GM19351 (cell line): ENCODE data around the gene BPIFB3.
"Not testable (repeated sequence)": the region's sequence is repeated elsewhere in the genome, so short reads cannot be mapped to it uniquely, and the experiment has no call there.

Experiments used
- ATAC-seq: cut with Tn5 transposase; IDR thresholded peaks from one replicate; pipeline ENCODE4 v1.9.1; 2021; ENCODE audit warnings: mild to moderate bottlenecking, moderate library complexity; ENCODE audit not compliant: unreplicated experiment

Gene BPIFB3

DNA sequence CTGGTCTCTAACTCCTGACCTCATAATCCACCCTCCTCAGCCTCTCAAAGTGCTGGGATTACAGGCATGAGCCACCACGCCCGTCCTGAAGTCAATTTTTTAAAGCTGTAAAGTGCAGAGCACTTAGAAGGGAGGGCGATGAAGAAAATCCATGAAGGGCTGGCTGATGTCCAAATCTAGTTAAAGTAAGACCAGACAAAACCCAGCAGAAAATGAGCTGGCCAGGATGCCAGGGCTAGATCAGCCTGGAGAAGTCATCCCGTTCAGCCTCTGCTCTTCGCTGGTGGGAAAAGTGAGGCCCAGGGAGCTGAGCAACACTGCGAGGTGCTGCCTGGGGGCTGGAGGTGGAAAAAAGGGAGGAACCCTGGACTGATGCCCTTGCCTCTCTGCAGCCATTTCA, 28.8 kb downstream of the BPIFB3 start:
- ATAC-seq: no peak

DNA sequence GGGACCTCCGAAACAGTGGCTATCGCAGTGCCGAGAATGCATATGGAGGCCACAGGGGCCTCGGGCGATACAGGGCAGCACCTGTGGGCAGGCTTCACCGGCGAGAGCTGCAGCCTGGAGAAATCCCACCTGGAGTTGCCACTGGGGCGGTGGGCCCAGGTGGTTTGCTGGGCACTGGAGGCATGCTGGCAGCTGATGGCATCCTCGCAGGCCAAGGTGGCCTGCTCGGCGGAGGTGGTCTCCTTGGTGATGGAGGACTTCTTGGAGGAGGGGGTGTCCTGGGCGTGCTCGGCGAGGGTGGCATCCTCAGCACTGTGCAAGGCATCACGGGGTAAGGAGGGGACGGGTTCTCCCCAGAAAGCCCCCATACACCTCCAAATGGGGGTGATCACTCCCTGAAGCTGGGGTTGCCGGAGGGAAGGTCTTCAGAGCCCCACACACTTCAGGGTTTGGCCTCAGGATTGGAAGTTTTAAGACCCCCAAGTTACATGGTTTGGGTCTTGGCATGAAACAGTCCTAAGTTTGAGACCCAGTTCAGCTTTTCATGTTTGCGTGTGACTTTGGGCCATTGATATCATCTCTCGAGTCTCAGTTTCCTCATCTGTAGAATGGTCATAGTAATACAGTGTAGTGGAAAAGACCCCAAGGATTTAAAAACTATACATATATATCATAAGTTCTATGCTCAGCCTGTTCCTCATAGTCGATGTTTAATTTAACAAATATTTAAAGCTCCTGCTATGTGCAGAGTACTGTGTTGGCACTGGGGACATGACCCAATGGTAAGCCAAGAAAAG, 30.0 kb downstream of the BPIFB3 start:
- ATAC-seq: no peak

DNA sequence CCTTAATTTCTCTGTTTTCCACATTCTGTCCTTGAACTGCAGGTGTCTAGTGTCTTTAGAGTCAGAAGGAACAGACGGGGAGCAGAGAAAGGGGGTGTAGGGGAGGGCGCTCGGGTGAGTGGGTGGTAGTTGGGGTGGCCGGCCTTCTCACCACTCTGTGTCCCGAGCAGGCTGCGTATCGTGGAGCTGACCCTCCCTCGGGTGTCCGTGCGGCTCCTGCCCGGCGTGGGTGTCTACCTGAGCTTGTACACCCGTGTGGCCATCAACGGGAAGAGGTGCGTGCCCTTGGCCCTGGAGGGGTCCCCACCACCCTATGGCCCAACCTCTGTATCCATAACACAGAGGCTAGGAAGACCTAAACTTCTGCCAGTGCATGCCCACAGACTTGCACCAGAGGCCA, 31.0 kb downstream of the BPIFB3 start:
- no peak for ATAC-seq

DNA sequence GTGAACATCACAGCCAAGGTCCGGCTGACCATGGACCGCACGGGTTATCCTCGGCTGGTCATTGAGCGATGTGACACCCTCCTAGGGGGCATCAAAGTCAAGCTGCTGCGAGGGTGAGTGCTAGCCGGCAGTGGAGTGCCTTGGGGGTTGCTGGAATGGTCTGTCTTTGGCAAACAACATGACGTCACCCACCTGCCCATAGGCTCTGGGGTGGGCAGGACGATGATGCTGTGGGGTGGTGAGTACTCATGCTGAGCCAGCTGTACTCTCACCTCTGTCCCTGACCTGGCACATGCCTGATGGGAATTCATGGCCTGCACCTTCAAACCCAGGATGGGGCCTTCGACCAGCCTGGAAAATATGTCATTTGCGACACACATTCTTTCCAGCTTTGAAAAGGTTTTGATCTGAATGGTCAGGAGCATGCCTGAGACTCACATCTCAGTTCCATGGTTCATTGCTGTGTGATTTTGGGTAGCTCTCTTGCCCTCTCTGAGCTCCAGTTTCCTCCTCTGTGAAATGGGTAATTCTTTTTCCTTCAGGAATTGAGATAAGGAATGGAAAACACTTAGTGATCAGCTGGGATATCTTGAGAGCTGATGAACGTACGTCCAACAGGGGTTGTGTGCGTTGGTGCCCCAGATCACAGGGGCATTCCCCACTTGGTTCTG, 32.5 kb downstream of the BPIFB3 start:
- no peak for ATAC-seq

DNA sequence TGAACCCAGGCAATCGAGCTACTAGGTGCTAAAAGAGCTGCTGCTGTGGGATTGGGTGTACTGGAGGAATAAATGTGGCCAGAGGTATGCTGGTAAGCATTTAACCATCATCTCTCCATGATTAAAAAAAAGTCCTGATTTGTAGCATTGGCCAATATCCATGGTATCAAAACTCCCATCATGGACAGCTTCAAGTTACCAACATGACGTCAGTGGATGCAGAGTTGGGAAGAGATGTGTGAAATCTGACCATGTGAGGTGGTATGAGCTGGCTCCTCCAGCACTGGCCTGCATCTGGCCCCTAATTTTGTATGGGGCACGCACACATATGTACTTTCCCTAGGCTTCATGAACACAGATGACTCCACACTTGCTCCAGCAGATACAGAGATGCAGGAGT, 37.4 kb downstream of the BPIFB3 start:
- ATAC-seq: no peak

DNA sequence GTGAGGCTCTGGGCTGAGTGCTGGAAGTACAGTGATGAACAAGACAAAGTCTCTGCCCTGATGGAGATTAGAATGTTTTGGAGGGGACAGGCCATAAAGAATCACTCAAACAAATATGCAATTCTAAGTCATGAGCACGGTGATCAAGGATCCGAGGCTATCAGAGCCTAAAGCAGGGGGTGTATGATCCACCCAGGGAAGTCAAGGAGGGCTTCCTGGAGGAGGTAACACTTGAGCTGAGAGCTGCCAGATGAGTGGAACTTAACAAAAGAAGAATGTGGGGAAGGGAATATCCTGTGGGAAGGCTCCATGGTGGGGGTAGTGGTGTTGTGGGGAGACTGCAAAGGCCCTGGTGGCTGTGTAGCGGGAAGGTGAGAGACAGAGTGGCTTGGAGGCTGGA, 38.0 kb downstream of the BPIFB3 start:
- ATAC-seq: no peak

DNA sequence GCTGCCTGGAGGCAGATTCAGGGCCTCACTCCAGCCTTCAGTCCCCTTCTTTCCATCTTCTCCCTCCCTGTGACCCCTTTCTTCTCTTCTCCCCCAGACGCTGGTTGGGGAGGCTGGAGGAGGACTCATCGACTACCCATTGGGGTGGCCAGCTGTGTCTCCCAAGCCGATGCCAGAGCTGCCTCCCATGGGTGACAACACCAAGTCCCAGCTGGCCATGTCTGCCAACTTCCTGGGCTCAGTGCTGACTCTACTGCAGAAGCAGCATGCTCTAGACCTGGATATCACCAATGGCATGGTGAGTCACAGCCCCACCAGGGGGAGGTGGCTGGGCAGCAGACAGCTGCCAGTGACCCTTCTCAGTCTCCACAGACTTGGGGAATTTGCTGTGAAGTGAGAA, 38.7 kb downstream of the BPIFB3 start:
- ATAC-seq: no peak

DNA sequence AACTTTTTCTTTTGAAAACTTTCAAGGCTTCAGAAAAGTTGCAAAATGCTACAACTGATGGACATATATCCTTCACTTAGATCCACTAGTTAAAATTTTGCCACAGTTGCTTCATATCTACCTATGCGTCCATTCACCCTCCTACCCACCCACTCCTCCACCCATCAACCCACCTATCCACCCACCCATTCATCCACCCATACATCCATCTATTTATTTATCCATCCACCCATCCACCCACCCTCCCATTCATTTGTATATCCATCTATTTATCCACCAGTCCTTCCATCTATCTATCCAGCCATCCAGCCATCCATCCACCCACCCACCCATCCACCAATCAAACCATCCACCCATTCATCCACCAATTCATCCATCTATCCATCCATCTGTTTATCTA, 39.4 kb downstream of the BPIFB3 start:
- ATAC-seq: no peak

DNA sequence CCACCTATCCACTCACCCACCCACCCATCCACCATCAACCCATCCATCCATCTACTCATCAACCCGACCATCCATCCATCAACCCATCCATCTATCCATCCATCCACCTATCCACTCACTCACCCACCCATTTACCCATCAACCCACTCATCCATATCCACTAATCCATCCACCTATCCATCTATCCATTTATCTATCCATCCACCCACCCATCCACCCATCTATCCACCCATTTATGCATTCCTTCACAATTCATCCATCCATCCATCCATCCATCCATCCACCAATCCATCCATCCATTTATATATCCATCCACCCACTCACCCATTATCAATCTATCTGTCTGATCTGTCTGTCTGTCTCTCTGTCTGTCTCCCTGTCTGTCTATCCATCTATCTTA, 39.9 kb downstream of the BPIFB3 start:
- ATAC-seq: no peak

DNA sequence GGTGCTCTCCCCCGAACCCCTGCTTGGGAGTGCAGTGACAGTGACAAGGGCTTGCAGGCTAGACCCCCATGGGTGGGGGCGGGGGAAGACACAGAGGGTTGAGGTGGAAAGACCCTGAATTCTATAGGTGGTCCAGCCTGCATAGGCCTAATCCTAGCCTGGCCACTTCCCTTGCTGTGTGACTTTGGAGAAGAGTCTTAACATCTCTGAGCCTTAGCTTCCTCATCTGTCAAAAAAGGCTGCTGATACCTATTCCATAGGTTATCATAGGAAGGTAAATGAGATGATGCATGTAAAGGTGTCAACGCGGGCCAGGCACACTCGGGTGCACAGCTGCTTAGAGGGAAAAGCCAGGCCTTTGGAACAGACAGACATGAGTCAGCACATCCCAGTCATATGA, 41.5 kb downstream of the BPIFB3 start:
- ATAC-seq: no peak

DNA sequence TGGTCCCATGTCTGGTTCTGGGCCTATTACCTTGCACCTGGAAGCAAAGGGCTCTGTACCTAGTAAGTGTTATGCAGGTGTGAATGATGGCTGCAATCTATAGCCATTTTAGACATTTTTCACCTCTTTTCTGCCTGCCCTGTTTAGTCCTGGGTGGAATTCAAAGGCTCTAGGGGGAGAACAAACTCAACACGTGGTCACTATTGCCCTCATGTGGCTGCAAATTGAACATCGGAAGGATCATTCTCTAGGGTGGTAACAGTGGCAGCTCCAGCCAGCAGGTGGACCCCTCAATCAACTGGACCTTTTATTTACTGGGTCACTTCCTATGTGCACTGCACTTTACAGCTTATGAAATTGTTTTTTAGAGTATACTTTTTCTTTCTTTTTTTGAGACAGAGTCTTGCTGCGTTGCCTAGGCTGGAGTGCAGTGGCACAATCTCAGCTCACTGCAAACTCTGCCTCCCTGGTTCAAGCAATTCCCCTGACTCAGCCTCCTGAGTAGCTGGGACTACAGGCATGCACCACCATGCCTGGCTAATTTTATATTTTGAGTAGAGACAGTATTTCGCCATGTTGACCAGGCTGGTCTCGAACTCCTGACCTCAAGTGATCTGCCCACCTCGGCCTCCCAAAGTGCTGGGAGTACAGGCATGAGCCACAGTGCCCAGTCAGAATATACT, 42.3 kb downstream of the BPIFB3 start:
- not testable (repeated sequence) for ATAC-seq

DNA sequence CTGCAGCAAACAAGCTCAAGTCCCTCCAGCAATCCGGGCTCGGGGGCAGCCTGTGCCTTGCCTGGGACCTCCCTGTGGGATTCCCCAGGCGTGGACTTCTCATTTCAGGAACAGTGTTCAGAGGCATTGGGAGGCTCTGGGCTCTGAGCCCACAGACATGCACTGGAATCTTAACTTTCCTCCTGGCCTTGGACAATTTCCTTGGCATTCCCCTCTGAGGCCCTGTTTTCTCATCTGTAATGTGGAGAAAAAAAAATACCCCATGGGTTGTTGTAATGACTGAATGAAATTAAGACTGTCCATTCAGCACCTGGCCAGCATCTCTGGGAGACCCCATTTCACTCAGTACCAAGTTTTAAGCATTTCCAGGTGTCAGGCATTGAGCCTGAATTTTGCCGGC, 43.3 kb downstream of the BPIFB3 start:
- no peak for ATAC-seq

DNA sequence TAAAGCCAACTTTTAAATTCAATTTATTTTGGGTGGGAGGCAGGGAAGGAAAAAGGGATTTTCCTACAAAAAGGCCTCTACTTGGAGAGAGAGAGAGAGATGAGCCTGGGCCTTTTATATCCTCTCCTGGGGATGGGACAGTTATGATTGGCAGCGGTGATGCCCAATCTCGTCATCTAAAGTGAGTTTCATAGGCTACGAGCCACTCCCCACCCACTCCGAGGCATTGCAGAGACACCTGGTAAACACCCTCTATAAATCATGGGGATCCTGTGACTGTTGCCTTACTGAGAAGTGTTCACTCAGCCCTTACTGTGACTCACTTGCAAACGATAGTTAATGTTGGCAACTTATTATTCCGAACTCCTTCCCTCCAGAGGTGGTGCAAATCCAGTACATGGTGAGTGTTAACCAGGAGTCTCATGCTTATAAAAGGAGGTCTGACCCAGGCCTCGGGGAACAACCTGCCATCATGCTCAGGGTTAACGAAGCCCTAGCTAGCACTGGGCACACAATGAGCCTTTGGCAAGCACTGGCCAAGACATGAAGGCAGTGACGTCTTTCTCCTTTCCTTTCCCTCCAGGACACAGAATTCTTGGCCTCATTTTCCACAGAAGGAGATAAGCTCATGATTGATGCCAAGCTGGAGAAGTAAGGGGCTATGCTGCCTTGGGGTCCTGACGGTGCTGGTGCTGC, 46.3 kb downstream of the BPIFB3 start:
- no peak for ATAC-seq

DNA sequence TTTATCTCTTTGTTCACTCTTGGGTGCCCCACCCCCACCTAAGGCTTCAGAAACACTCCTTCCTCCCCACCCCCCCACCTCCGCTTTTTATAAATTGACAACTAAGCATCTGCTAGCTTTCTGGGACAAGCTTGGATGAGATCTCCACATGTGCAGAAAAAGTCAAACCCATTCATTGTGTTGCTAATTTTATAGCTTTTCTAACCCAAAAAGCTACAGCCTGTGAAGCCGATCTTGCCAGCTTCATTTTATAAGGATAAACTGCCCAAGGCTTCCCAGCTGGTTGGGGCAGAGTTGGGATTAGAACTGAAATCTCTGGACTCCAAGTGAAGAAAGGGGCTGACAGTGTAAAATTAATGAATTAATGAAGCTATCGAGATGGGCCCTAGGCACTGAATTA, 49.9 kb downstream of the BPIFB3 start:
- no peak for ATAC-seq

DNA sequence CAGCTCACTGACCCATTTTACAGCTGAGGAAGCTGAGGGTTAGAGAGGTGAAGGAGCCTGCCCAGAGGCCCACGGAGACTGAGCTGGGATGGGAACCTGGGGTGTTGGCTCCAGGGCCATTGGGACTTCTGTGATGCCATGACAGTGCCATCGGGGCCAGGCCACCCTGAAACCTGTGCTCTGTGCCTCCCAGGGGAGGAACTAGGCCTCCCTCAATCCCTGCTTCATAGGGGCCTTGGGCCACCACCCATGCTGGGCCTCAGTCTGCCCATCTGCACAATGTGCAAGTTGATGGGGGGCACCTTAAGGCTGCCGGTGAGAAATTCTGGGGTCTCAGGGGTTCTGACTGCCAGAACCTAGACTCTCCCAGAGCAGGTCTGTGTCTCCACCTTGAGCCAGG, 50.6 kb downstream of the BPIFB3 start:
- ATAC-seq: no peak

DNA sequence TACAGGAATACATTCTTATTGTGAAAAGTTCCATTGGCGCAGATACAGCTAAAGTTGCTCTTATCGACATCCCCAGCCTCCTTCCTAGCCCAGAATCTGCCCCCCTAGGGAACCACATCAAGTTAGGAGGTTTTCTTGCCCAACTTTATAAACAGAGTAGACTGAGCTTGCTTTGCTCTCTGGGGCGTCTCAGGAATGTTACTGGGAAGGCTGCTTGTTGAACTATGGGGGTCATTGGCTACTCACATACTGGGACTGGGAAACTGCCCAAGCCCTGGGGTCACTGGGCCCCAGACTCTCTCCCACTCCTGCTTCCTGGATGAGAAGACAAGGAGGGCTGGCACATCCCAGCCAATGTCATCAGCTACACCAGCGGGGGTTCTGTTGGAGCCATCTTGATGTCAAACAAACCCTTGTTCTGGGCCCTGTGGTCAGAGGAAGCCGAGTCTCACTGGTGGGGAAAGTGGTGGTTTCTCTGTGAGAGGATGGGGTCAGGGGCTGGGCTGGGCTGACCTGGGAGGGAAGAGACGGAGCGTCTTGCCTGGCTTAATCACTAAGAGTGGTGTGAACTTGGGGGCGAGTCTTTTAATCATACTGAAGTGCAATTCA, 51.7 kb downstream of the BPIFB3 start:
- no peak for ATAC-seq

DNA sequence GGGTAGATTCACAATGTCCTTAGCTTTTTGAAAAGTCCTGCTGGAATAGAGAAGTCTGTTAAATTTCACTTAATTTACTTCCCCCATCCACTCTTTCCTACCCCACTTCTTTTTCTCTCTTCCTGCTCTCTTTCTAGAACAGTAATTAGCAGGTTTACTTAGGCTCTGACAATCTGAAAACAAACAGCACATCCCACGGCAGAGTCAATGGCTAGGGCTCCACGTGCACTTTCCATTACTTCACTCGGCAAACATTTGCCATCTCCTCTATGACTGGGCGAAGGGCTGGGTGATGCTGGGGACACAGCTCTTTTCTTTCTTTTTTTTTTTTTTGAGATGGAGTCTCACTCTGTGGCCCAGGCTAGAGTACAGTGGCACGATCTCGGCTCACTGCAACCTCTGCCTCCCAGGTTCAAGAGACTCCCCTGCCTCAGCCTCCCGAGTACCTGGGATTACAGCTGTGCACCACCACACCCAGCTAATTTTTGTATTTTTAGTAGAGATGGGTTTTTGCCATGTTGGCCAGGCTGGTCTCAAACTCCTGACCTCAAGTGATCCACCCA, 52.4 kb downstream of the BPIFB3 start:
- ATAC-seq: not testable (repeated sequence)

DNA sequence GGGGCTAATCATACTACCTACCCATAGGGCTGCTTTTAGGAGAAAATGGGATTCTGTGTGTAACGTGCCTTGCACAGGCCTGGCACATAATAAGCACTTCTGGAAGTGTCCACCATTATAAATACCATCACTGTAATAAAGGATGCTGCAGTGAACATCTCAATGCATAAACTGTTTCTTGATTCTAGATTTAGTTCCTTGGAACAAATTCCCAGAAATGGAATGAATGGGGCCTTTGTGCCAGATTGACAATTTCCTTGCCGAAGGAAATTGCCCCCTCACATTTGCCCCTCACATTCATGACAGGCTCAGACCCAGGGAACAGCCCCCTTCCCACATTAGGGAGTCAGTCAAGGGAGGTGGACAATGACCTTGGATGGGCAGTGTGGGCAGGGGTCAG, 55.0 kb downstream of the BPIFB3 start:
- no peak for ATAC-seq

DNA sequence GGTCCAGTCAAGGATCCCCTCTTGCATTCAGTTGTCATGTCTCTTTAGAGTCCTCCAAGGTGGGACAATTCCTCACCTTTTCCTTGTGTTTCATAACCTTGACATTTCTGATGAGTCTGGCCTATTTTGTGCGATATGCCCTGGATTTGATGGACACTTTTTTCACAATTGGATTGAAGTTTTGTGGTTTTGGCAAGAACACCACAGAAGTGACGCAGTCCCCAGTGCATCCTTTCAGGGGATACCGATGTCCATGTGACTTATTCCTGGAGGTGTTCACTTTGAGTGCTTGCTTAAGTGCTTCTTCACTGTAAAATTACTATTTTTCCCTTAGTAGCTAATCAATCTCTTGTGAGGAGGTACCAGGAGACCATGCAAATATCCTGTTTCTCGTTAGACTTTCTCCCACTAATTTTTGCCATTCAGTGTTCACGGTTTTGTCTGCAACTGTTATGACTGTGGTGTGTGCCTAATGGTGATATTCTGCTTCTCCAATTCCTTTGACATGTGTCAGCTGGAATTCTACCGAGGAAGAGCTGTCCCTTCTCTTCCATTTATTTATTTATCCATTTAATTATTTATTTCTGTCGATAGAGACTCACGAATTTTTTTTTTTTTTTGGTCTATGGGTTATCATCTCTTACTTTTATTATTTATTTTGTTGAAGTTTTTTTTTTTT, 56.6 kb downstream of the BPIFB3 start:
- ATAC-seq: no peak

DNA sequence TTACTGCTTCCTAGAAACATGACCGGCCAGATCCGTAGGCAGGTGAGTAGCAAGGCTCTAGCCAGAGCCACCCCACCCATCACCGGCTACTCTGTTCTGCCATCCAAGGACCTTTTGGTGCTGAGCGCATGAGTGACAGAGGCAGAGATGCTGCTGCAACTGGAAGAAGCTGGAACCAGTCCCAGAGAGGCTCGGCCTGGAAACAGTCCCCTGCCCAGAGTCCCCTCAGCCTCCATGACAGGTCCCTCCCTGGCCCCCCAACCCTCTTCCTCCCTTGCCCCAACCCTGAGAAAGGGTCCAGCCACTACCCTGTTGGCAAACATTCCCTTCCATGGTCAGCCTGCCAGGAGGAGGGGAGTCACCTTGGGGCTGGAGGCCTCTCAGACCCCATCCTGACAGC, 57.6 kb downstream of the BPIFB3 start:
- no peak for ATAC-seq
